ENCODE results near the gene PLPPR5. TPM values are rescaled to one million over a fixed set of nuclear protein-coding genes. Genes with fewer than 3 reads are reported as not detected.
A peak's percentile ranks its signal among the peaks of the same experiment; 100 is the strongest.

PLPPR5 gene, protein sequence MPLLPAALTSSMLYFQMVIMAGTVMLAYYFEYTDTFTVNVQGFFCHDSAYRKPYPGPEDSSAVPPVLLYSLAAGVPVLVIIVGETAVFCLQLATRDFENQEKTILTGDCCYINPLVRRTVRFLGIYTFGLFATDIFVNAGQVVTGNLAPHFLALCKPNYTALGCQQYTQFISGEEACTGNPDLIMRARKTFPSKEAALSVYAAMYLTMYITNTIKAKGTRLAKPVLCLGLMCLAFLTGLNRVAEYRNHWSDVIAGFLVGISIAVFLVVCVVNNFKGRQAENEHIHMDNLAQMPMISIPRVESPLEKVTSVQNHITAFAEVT
- total RNA-seq (2011; cell fraction: chromatin; rRNA removed; ENCODE audit: low replicate concordance) = not detected in 2 replicates
- total RNA-seq (2011; cell fraction: nucleolus; rRNA removed) = not detected in 2 replicates
- not detected in 2 replicates for total RNA-seq (2011; cell fraction: nucleoplasm; rRNA removed)
- total RNA-seq (2014; rRNA removed) (not detected in 2 replicates), total RNA-seq (2014; rRNA removed; fragmentation: Illumina TruSeq; extraction: Trizol) (not detected in 2 replicates), total RNA-seq (2015; rRNA removed; fragmentation: Illumina TruSeq; extraction: Trizol) (not detected in 2 replicates), total RNA-seq (2021) (not detected in 2 replicates), polyA plus RNA-seq (2011; rRNA removed) (not detected in 2 replicates), polyA plus RNA-seq (2014; fragmentation: Illumina TruSeq; extraction: Trizol) (not detected in 2 replicates), polyA plus RNA-seq (2014; fragmentation: Nextera tagmentation; extraction: Ambion mirVana) (not detected), polyA plus RNA-seq (2014; rRNA removed) (not detected in 2 replicates), polyA minus RNA-seq (2011; rRNA and poly(A)+ RNA removed) (not detected in 2 replicates), Bru-seq, nascent RNA (percentile 1 among the genes with signal in this experiment), BruChase-seq, experiment 1, labeled RNA remaining after a 2-hour chase (percentile 1 among the genes with signal in this experiment), BruChase-seq, experiment 2, labeled RNA remaining after a 6-hour chase (percentile 2 among the genes with signal in this experiment)
- not detected in 2 replicates for polyA plus RNA-seq (2011; cell fraction: cytosol; rRNA removed)
- polyA plus RNA-seq (2011; cell fraction: nucleus; rRNA removed) = not detected in 2 replicates
- not detected in 2 replicates for polyA plus RNA-seq (2012)
- not detected in 2 replicates for polyA minus RNA-seq (2011; cell fraction: cytosol; rRNA and poly(A)+ RNA removed)
- not detected in 2 replicates for polyA minus RNA-seq (2011; cell fraction: nucleus; rRNA and poly(A)+ RNA removed)
- long read RNA-seq, experiment 1, partial matches to known transcripts = 0 of 1 reads
- long read RNA-seq, experiment 1, other reads (novel, unspliced or antisense) = 1 of 1 reads
- long read RNA-seq, experiment 2 = 0 reads
- long read RNA-seq, experiment 3 = 0 reads

DNA sequence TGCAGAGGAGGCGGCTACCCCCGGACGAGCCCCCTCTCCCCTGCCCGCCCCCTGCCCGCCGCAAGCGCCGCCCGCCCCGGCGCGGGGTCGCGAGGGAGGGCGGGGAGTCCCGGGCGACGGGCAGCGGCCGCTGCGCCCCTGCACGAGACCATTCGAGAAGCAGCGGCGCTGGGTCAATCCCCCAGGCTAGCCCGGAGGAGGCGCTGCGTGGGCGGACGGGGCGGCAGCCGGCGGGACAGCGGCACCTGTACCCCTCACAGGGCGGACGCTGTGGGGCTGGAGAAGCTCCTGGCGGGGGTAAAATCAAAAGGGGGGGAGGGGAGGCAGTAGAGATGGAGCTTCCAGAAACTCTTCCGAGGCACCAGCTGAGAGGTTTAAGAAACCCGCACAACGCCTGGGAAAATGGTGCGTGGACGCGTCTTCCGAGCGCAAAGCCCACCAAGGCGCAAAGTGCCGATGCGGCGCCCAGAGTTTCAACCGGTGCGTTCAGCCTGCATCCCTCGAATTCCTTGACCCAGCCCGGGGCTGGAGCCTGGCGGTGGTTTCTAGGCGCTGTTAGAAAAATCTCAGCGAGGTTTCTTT, at the start of gene PLPPR5:
Gene PLPPR5, minus strand, starts transcription at position 1 of the 582 bp plus-strand sequence. CDS start 190 bp downstream, outside the sequence.
- H3K4me2 ChIP-seq (ENCODE audit: insufficient read depth, low read length) = no peak within 1 kb of the TSS
- no peak for TF ChIP-seq SRSF3 (IDR thresholded peaks at IDR 0.05; ENCODE audit: insufficient read depth, low read length)
- in situ Hi-C loops (cut with MboI) = no loop called here

More for the DNA sequence above, at the start of gene PLPPR5:
- Histone ChIP-seq H2AFZ (ENCODE audit: low read depth, low read length) (no peak within 1 kb of the TSS), H3K4me1 (replicated peaks in 1 of 2; ENCODE audit: control insufficient read depth in 2 of 2, insufficient read depth in 2 of 2, low read length in 2 of 2) (no peaks in the 10 kb centered on the region), H3K4me3 (no peak within 1 kb of the TSS), H3K9me1 (ENCODE audit: control insufficient read depth, insufficient read depth, low read length) (no peaks in the 10 kb centered on the region), H3K27ac (ENCODE audit: extremely low read depth, low read depth, low read length) (no peak within 1 kb of the TSS), H4K20me1 (replicated peaks; ENCODE audit: control insufficient read depth, insufficient read depth, low read length) (no peaks in the 10 kb centered on the region), H3K9ac (ENCODE audit: insufficient read depth in 1 of 2, low read depth in 2 of 2, low read length in 2 of 2) (no peak within 1 kb of the TSS), H3K36me3 (ENCODE audit: control insufficient read depth, insufficient read depth, low read length) (no peaks in the 10 kb centered on the region), H3K27me3 (ENCODE audit: control insufficient read depth in 2 of 2, insufficient read depth in 2 of 2, low read length in 2 of 2) (no peaks in the 10 kb centered on the region), H3K9me3 (replicated peaks; ENCODE audit: control insufficient read depth, insufficient read depth, low read depth, low read length) (no peaks in the 10 kb centered on the region), H3K79me2 (ENCODE audit: control insufficient read depth, insufficient read depth, low read length) (no peaks in the 10 kb centered on the region)
- DNase-seq (ENCODE audit: extremely low read depth in 1 of 4, low spot score in 3 of 4) (no peak), ATAC-seq (no peak), FAIRE-seq (no peak)
- intact Hi-C loops (cut with micrococcal nuclease) = no loop called here
- no TSS peak for BruUV-seq (replicated peaks)
- ChIA-PET CTCF (ENCODE audit: low intra/inter-chr PET ratio) (no interaction called here), POLR2A (no interaction called here)
- whole genome bisulfite sequencing (ENCODE audit: insufficient coverage, low coverage, missing lambda C conversion rate) = 49% methylated on average over 18 of the region's 56 CpGs
